Testis (tissue), 2 donors: ENCODE measurements around the gene FAM98C.

ENCODE experiments used
- POLR2A ChIP-seq: fragments of 450-650 bp; IDR thresholded peaks from one replicate; pipeline ENCODE4 v1.6.1; 2017; ENCODE audit warnings: antibody characterized with exemption, mild to moderate bottlenecking, moderate library complexity
- TF ChIP-seq, protein P1 (sequence below), 3 experiments: fragments of 450-650 bp in 2 of 3; fragments of 200-600 bp in 1 of 3; sonication (generic) in 1 of 3; IDR thresholded peaks; one replicate each; pipeline ENCODE4 v1.5.1; 2016 to 2019; ENCODE audit warnings: antibody characterized with exemption in 3 of 3, mild to moderate bottlenecking in 2 of 3, moderate library complexity in 1 of 3

DNA sequence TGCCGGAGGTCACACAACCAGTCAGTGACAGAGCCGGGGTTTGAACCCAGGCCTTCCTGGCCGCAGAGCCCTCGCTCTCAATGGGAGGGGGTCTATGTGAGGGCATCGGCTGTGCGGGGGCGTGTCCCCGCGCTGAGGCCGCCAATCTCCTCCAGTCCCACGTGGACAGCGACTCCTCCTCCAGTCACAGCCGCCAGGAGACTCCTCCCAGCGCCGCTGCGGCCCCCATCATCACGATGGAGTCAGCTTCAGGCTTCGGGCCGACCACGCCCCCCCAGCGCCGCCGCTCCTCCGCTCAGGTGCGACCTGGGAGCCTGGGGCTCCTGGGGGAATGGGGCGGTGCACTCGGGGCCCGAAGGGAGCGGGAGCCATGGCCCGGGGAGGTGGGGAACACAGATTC, 8.4 kb upstream of the FAM98C start:
- TF ChIP-seq POLR2A = no peak
- TF ChIP-seq, protein P1, sequence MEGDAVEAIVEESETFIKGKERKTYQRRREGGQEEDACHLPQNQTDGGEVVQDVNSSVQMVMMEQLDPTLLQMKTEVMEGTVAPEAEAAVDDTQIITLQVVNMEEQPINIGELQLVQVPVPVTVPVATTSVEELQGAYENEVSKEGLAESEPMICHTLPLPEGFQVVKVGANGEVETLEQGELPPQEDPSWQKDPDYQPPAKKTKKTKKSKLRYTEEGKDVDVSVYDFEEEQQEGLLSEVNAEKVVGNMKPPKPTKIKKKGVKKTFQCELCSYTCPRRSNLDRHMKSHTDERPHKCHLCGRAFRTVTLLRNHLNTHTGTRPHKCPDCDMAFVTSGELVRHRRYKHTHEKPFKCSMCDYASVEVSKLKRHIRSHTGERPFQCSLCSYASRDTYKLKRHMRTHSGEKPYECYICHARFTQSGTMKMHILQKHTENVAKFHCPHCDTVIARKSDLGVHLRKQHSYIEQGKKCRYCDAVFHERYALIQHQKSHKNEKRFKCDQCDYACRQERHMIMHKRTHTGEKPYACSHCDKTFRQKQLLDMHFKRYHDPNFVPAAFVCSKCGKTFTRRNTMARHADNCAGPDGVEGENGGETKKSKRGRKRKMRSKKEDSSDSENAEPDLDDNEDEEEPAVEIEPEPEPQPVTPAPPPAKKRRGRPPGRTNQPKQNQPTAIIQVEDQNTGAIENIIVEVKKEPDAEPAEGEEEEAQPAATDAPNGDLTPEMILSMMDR (IDR thresholded peaks at IDR 0.05) = no peak
